Neutrophil (primary cell): ENCODE data around the gene EXOC3.
"Not testable (repeated sequence)": the region's sequence is repeated elsewhere in the genome, so short reads cannot be mapped to it uniquely, and the experiment has no call there.

Source experiments
- H3K27ac ChIP-seq: fragments of 200-600 bp; sonication (generic); 2 replicates; pipeline ENCODE4 v1.5.1; 2016; ENCODE audit warnings: mild to moderate bottlenecking, moderate library complexity
- H3K27me3 ChIP-seq: fragments of 200-600 bp; sonication (generic); 2 replicates; pipeline ENCODE4 v1.6.0; 2016; ENCODE audit warnings: mild to moderate bottlenecking
- H3K36me3 ChIP-seq: fragments of 200-600 bp; sonication (generic); 2 replicates; pipeline ENCODE4 v1.5.1; 2017
- H3K4me1 ChIP-seq, 2 experiments: fragments of 200-600 bp in 1 of 2; sonication (generic) in 1 of 2; 1 replicate in 1 of 2; 2 replicates in 1 of 2; pipeline versions ENCODE4 v1.5.1 to v1.6.1; 2013 to 2016; ENCODE audit warnings: low read depth in 1 of 2, low read length in 1 of 2, mild to moderate bottlenecking in 1 of 2, moderate library complexity in 1 of 2; ENCODE audit not compliant: control insufficient read depth in 1 of 2, insufficient read depth in 1 of 2
- H3K4me3 ChIP-seq, 2 experiments: fragments of 200-600 bp in 1 of 2; sonication (generic) in 1 of 2; 1 replicate in 1 of 2; 2 replicates in 1 of 2; pipeline ENCODE4 v1.5.1; 2013 to 2016; ENCODE audit warnings: low read depth in 1 of 2, low read length in 1 of 2, mild to moderate bottlenecking in 1 of 2, moderate library complexity in 1 of 2
- H3K9me3 ChIP-seq: fragments of 200-600 bp; sonication (generic); 2 replicates; pipeline ENCODE4 v1.5.1; 2016
- CTCF ChIP-seq: fragments of 200-600 bp; sonication (generic); IDR thresholded peaks from 2 replicates; pipeline ENCODE4 v1.5.1; 2016; ENCODE audit warnings: antibody characterized with exemption

EXOC3 gene

GRCh38 chr5:411728-412127, 31.2 kb upstream of the EXOC3 start:
- no peak overlapping the region for H3K27ac ChIP-seq
- peaks cover 0 to 14% of the 10 kb centered on the region in 2 experiments for H3K4me1 ChIP-seq
- H3K9me3 ChIP-seq, result no peaks in the 10 kb centered on the region
- H3K36me3 ChIP-seq, result no peaks in the 10 kb centered on the region
- H3K4me3 ChIP-seq, result no peak overlapping the region
- no peaks in the 10 kb centered on the region for H3K27me3 ChIP-seq
- TF ChIP-seq CTCF, result no peak

- H3K9me3 ChIP-seq, H3K4me3 ChIP-seq, H3K36me3 ChIP-seq, H3K27me3 ChIP-seq, H3K27ac ChIP-seq: not testable (repeated sequence)
- H3K4me1 ChIP-seq, result peaks cover 0 to 14% of the 10 kb centered on the region in 2 experiments
Observed at GRCh38 chr5:414991-415927, 27.7 kb upstream of the EXOC3 start.

- no peak for TF ChIP-seq CTCF
- Histone ChIP-seq H3K36me3 (no peaks in the 10 kb centered on the region), H3K9me3 (no peaks in the 10 kb centered on the region), H3K27me3 (no peaks in the 10 kb centered on the region), H3K4me1 (peaks cover 0 to 13% of the 10 kb centered on the region in 2 experiments), H3K27ac (no peak overlapping the region), H3K4me3 (no peak overlapping the region)
Observed at GRCh38 chr5:415928-416635, 26.9 kb upstream of the EXOC3 start.

GRCh38 chr5:416636-416960, 26.4 kb upstream of the EXOC3 start:
- Histone ChIP-seq H3K4me3 (no peak overlapping the region), H3K27me3 (no peaks in the 10 kb centered on the region), H3K27ac (no peak overlapping the region), H3K4me1 (peaks cover 0 to 8% of the 10 kb centered on the region in 2 experiments), H3K36me3 (no peaks in the 10 kb centered on the region), H3K9me3 (no peaks in the 10 kb centered on the region)
- TF ChIP-seq CTCF, result no peak

- Histone ChIP-seq H3K27ac (no peak overlapping the region), H3K36me3 (no peaks in the 10 kb centered on the region), H3K4me3 (no peak overlapping the region), H3K9me3 (no peaks in the 10 kb centered on the region), H3K4me1 (peaks cover 0 to 5% of the 10 kb centered on the region in 2 experiments), H3K27me3 (no peaks in the 10 kb centered on the region)
- no peak for TF ChIP-seq CTCF
Observed at GRCh38 chr5:417301-418161, 25.4 kb upstream of the EXOC3 start.
